Activated effector memory CD4-positive, alpha-beta T cell treated with Interleukin-2 at 50 U/mL for 16 hours (primary cell): ENCODE data around the gene FAXC.

Experiments
- DNase-seq: peaks from one replicate; pipeline ENCODE4 v3.0.0-alpha.2; 2020

The FAXC gene

DNA sequence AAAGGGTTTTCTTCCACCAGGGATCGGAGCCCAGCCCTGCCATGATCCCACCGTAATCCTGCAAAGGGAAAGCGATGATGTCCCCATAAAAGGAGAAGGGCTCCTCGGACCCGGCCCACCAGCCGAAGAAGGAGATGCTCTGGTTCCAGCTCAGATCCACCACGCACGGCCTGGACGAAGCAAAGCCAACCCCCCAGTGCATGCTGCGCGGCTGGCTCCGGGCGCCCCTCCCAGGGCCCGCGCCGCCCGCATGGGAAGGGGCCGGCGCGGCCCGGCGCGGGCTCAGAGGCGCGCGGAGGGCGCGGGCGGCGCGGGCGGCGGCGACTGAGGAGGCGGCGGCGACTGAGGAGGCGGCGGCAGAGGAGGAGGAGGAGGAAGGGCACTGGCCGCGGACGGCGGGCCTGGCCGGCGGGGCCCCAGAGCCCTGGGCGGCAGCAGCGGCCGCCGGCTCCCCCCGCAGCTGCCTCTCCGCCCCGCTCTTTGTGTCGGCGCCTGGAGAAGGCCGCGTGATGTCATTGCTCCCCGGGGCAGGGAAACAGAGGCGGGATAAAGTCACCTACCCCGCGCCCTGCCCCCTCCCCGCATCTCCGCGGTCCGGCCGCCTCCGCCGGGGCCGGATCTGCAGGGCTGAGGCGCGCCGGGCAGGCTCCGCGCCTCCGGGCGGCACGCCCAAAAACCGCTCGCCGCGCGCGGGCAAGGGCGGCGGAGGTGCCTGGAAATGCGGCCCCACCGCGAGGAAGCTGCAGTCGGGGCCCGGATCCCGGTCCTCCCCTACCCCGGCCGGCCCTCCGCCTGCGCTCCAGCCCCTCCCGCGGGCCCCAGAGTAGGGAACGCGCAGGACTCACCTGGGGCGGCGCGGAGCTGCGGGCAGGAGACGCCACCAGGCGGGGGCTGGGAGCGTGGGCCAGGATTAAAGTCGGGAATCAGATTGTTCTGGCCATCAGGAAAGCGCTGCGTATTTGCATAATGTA lies at the start of gene FAXC:
Gene FAXC (minus strand): TSS at position 504 of the 971 bp plus-strand sequence. CDS start 302 bp downstream, at position 202.
- DNase-seq = no peak

DNA sequence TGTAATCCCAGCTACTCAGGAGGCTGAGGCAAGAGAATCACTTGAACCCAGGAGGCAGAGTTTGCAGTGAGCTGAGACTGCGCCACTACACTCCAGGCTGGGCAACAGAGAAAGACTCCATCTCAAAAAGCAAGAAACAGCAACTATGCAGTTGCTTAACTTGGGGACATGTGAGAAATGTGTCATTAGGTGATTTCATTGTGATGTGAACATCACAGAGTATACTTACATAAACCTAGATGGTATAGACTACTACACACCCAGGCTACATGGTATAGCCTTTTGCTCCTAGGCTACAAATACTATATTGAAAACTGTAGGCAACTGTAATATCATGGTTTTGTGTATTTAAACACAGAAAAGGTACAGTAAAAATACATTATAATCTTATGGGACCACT lies 47.8 kb upstream of the FAXC start:
- no peak for DNase-seq

DNA sequence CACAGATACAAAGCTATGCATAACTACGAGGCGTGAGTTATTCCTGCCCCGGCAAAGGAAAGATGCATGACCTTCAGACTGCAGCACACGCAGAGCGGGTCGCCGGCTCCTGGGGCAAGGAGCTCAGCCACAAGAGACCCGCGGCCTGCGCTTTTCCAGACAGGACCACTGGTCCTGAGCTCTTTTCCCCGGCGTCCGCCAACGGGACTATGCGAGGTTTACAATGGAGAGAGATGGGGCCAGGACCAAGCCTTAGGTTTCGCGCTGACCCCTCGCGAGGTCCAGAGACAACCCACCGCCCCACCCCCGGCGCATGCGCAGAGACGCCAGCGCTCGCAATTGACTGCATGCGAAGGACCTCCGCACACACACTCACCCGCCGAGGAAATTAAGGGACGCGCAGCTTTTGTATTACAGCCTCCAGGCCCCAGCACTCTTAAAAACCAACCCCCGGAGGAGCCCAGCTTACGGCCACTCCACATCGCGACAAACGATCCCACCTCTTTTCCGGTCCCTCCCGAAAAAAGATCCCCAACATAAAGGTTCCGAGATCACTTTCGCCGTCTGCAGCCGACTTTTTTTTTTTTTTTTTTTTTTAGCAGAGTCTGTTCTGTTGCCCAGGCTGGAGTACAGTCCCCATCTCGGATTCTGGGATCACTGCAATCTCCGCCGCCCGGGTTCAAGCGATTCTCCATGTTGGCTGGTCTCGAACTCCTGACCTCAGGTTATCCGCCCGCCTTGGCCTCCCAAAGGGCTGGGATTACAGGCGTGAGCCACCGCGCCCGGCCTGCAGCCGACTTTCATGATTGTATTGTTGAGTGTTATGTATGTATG lies 44.4 kb upstream of the FAXC start, which contains the start of gene COQ3:
Gene COQ3 (minus strand): TSS at position 498 of the 834 bp plus-strand sequence. CDS start 16 bp downstream, at position 482.
- peak; percentile 59 for DNase-seq

DNA sequence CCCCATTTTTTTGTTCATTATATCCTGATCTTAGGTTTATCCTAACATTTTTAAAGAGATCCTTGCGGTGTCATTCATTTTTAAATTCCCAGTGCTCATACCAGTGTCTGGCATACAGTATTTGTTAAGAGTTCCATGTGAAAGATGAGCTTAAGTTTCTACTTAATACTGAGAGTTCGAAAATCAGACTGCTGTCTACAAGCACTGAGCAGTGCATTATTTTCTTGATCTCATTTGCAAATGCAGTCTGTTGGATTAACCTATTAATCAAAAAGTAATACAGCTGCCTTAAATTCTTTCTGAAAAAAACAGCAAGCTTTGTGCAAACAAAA lies 43.9 kb upstream of the FAXC start:
- DNase-seq = no peak

DNA sequence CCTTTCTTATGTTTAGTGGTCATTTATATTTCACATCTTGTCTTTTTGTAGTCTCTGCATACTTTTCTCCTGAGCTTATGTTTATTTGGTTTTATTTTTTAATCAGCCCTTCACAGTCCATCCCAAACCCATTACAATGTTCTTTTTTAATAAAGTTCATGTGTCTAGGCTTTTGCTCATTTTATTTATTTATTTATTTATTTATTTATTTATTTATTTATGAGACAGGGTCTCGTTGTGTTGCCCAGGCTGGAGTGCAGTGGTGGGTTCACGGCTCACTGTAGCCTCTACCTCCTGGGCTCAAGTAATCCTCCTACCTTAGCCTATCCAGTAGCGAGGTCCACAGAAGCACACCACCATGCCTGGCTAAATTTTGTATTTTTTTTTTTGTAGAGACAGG lies 41.4 kb upstream of the FAXC start:
- DNase-seq = no peak

DNA sequence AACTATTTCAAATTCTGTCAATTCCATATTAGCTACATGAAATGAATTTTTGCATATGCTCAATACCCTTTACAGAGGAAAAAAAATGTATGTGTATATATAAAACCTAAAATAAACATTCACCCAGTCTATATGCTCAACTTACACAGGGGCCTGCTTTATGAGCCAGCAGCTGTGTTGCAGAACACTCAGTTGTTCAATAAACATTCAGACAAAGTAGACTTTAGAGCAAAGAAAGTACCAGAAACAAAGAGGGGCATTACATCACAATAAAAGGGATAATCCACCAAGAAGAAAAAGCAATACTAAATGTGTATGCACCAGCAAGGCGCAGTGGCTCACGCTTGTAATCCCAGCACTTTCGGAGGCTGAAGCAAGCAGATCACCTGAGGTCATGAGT lies 35.0 kb upstream of the FAXC start:
- no peak for DNase-seq

DNA sequence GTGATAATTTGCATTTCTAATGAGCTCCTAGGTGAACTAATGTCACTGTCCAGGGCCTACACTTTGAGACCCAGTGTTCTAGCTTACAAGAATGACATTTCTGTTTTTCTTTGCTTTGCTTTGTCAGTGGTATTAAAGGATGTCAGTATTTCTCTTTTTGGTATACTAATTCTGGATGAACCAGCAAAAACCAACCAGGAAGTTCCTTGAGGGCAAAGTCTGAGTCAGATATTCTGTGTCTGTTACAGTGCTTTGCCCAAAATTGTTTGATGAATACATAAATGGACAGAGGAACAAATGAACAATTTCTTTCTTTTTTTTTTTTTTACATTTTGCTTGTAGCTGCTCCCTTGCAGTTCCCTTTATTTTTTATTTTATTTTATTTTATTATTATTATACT lies 29.2 kb upstream of the FAXC start:
- DNase-seq = no peak

DNA sequence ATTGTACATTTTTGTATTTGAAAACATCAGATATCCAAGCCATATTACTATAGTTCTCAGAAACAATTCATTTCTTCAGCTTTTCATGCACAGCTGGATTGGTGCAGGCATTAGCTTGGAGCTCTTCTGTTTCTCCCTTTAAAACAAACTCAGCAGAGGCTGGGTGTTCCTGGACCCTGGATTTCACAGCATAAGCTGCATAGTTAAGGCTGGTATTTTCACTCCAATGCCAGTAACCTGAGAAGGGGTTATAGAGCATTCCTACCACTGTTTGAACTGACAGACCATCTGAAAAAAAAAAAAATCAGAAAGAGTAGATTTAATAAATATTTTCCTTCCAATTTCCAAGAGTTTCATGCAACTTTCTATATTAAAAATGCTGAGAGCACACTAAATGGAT lies 20.1 kb upstream of the FAXC start:
- DNase-seq = no peak

DNA sequence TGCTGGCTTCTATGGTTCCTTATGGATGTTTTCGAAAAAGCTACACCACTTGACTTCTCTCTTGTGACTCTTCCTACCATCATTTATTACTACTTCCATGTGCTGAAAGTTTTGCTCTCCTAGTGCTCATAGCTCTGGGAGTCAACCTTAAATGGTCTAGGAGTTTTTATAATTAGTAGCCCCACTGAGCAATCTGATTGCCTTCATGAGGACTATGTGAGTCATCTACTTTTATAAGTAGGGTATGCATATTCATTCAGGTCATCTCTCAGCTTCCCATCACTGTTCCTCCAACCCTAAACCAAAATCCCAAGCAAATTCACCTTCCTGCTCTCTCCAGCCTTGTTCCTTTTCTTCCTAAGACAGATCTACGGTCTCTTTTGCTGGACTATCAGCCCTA lies 17.4 kb upstream of the FAXC start:
- DNase-seq = no peak

DNA sequence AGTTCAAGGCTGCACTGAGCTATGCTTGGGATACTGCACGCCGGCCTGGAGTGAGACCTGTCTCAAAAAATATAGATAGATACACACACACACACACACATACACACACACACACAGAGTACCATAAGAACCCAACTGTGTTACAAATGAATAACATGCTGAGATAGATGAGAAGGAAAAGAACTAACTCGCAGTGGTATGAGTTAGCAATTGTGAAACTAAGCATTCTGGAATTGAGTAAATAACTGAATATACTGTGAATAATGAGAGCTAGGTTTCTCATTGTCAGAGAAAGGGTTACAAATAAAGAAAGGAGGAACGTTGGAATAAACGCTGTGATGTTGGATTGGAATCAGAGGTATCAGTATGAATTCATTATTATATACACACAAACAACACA lies 14.6 kb upstream of the FAXC start:
- no peak for DNase-seq

DNA sequence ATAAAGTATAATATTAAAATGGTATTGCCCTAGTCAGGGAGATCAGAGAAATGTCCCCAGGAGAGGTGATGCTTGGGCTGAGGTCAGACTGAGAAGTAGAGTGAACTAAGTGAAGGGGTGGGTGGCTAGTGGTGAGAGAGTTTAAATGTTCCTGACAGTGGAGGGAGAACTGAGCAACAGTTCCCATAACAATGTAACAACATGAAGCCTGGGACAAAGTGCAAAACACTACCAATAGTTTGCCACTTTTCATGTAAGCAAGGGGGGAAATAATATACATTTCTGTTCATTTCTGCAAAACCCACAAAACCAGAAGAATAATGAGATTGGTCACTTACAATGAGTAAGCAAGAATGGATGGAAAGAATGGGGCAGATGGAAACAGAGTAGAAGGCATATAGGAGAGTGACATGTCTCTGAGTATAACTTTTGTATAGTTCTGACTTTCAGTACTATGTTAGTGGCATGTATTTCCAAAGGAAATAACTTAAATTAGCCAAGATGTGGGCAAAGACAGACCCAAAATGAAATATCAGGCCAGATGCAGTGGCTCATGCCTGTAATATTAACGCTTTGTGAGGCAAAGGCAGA lies 13.3 kb upstream of the FAXC start:
- no peak for DNase-seq

DNA sequence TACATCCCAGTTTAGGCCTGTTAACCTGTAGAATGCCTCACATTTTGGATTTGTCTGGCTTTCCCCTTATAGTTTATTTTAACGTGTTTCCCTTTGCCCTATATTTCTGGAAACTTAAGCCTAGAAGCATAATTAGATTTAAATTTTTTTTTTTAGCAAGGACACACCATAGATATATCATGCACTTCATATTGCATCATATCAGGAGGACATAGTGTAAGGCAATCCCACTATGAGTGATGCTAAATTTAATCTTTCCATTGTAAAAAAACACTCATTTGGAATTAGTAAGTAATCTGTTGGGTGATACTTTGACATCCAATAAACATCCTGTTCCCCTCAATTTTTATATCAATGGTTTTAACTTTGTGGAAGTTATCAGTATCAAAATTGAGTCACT lies 10.3 kb upstream of the FAXC start:
- no peak for DNase-seq

DNA sequence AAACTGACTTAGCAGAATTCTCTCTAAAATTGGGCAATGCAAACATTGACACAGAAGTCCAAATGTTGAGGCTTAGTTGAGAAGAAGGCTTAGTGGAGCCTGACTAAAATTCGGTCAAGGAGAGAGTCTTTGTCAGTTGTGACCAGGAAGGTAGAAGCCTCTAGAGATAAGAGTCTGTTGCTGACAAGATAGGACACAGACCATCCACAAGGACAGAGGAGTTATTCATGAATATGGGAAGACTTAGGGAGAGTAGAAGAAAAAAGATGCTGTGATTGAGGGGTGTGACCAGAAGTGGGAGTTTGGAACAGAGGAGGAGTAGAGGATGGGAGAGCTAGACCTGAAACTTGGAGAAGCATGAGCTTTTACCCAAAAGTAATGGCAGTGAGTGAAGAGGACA lies 7.2 kb upstream of the FAXC start:
- DNase-seq = no peak

DNA sequence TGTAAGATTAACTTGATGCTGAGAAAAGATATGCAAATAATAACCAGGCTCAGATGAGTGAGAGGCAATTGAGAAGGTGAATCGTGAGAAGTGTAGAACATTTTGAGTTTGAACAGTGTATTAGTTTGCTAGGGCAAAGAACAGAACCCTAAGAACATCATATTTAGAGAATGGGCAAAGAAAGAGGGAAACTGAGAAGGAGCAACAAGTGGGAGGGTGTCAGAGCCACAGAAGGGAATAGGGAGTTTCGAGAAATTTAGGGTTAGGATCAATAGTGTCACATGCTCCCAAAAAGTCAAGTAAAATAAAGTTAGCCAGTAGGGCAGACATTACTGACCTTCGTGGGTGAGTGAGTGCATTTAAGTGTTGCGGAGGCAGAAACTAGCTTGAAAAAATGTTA lies 5.5 kb upstream of the FAXC start:
- no peak for DNase-seq

DNA sequence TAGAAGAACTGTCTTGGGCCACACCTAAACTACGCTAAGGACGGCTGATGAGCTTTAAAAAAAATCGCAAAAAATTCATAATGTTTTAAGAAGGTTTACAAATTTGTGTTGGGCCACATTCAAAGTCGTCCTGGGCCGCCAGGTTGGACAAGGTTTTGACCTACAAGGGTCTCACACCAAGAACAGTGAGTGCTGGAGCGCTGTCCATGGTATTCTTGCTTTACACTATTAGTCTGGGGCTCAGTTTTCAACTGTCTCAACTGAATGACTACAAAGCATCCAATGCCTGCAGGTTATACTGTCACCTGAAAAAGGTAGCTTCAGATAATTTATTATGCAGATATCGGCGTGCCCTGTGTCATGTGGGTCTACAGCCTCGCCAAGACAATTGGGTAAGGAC lies 3.7 kb upstream of the FAXC start:
- no peak for DNase-seq

DNA sequence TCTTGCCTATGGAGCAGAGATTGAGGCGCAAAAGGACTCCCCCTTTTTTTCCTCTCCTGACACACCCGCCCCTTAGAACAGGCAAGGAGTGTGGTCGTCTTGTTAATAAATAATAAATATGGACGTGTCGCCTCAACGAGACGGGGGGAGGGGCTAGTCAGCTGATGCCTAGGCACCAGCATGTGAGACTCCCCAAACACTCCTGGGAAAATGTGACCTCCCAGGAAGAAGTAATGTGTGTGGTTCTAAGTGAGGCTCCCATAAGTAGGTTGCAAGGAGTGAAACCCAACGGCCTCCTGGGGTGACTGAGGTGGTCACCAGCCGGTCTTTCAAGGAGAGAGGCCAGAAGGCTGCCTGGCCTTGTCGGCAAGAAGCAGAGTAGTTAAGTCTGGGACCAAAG lies 1.1 kb upstream of the FAXC start:
- DNase-seq = no peak

DNA sequence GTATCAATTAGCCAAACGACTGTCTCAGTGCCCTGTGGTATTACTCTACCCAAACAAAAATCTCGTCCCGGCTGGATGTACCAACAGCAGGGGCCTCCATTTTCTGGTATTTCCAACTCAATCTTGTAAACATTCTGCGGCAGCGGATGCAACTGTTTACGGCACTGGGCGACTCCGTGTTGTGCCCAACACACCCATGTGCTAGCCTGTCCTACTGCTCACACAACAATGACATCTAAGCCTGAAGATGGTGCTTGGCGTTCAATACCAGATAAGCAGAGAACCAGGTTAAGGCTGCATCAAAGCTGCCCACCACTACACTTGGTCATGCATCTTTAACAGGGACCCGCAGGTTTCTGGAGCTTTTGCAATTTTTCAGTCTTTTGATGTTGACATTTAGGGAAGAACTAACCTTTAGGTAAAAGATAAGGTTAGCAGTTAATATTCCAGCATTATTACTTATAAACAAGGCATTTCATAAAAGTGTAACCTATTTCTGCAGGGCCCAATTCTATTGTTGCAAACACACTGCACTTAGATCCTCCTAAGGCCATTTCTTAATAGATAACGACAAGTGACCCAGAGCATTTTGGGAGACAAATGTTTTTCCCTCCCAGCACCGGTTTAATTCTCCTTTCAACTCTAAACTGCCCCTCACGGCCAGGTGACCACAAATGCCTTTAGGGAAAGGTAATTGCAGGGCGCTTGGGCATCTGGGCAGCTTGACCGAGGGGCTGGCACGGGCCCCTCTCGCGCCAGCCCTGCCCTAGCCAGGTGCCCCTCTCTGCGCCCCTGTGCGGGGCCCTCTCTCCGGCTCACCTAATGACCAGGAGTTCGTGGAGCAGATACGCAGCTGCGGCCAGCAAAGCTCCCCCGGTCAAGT lies 945 bp downstream of the FAXC start:
- no peak for DNase-seq

DNA sequence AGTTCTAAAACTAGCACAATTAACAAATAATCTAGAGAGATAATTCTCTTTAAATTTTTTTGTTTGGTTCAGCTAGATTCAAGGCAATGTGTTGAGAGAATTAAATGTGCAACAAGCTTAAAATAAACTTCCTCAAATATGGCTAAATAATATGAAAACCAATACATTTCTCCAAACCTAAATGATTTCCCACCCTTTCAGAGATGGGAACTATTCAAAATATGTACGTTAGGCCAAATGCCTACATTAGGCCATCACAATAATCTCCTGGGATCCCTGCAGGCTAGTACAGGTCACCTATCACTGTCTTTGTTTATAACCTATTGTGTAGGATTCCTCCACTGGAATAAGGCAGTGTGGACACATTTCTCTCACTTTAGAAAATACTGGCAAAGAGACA lies 1.7 kb downstream of the FAXC start:
- DNase-seq = no peak

DNA sequence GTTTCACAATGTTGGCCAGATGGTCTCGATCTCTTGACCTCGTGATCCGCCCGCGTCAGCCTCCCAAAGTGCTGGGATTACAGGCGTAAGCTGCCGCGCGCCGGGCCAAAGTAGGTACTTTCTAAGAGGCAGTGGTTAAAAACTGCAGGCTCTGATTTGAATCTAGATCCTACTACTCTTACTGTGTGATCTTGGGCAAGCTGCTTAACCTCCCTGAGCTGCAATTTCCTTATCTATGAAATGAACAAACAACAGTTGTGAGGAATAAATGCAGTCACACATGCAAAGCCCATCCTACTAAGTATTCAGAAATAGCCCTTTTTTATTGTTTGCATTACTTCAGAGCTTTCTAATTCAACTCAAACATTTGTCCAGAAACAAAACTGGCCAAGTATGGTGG lies 2.9 kb downstream of the FAXC start:
- DNase-seq = no peak

DNA sequence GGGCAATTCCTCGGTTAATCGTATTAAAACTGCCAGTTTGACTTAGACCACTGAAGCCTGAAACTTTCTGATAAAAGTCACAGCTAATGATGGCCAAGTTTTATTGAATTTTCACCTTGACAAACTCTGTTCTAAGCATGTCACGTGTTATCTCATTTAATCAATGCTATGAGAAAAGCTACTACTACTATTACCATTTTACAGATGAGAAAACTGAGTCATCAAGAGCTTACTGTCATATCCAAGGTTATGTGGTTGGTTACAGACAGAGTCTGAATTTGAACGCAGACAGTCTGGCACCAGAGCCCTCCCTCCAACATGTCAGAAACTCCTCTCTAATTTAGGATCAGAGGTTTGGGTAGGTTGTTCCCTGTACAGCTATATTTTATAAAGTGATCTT lies 4.3 kb downstream of the FAXC start:
- no peak for DNase-seq

DNA sequence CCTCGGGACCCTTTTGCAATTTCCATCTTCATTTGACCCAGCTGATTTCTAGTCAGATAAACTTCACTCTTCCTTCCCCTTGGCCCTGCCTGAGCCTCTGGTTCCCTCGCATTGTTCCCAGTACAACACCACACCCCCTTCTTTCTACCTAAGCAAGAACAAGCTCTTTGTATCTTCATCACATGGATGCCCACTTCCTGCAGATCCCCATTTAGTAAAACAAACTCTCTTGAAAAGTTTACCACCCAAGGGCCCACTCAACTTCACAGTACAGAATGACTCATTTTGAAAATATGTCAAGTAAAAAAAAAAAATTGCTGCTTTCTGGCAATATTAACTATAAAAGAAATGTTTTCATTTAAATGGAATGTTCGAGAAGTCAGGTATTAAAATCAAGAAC lies 5.2 kb downstream of the FAXC start:
- no peak for DNase-seq

DNA sequence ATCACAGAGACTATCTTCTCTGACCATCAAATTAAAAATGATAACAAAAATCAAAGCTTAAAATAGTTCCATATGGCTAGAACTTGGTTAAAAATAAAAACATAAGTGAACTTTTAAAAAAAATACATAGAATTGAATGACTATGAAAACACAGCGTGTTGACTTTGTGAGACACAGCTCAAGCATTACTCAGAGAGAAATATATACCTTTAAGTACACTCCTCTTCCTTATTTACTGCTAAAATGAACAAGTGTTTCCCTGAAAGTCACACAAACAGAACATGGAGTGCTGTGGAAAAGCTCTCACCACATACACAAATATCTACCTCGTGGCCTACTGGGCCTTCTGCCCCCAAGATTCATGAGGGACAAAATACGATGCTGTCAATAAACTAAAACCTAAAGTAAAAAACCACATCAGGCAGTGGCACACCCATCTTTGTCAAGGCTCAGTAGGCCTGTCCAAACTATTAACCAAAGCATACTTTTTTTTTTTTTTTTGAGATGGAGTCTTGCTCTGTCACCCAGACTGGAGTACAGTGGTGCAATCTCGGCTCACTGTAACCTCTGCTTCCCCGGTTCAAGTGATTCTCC lies 7.5 kb downstream of the FAXC start:
- no peak for DNase-seq
